Brain microvascular endothelial cell (primary cell): ENCODE results near the gene GEN1.

Experiments used
- DNase-seq: peaks from one replicate; pipeline ENCODE4 v3.0.0-alpha.2; 2020
- H3K27ac ChIP-seq: fragments of 250-450 bp; sonication (Bioruptor Pico); 2 replicates; pipeline ENCODE4 v1.5.1; 2020; ENCODE audit warnings: mild to moderate bottlenecking, moderate library complexity
- H3K27me3 ChIP-seq: fragments of 250-450 bp; sonication (Bioruptor Pico); replicated peaks from 2 replicates; pipeline ENCODE4 v1.5.1; 2020; ENCODE audit warnings: mild to moderate bottlenecking
- H3K36me3 ChIP-seq: fragments of 250-450 bp; sonication (Bioruptor Pico); replicated peaks from 2 replicates; pipeline ENCODE4 v1.5.1; 2020; ENCODE audit warnings: mild to moderate bottlenecking
- H3K4me3 ChIP-seq: 2 replicates; pipeline ENCODE4 v1.5.1; 2011; ENCODE audit warnings: low read depth, mild to moderate bottlenecking, control low read depth, low read length, moderate library complexity
- in situ Hi-C: cut with HindIII; loops from 2 replicates; pipeline ENCODE4 v1.10.0; 2017; ENCODE audit warnings: low sequenced_read_pairs, low pct_ligation_motif_present
- TF ChIP-seq, protein P1 (sequence below): IDR thresholded peaks from 2 replicates; pipeline ENCODE4 v1.5.1; 2011; ENCODE audit warnings: low read depth, mild to moderate bottlenecking, moderate library complexity, low read length, control low read depth, inconsistent platforms; ENCODE audit errors: missing control alignments

Gene GEN1

DNA sequence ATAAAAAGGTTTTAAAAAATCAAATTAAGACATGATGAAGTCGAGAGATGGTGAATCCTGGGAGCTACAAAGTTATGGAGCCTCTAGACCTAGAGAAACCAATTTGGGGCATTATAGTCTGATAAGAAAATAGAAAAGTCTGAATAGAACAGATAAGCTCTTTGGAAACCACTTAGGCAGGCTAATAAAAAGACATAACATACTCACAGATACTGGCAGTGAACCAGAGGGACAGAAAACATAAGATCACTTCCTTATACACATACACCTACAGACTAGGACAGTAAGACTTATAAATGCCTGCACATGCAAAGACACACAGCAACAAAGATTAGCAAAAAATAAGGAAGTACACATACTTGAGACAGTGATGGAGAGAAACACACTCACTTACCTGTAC lies 20.3 kb upstream of the GEN1 start:
- no peaks in the 10 kb centered on the region for H3K27me3 ChIP-seq
- no peak overlapping the region for H3K4me3 ChIP-seq
- TF ChIP-seq, protein P1, sequence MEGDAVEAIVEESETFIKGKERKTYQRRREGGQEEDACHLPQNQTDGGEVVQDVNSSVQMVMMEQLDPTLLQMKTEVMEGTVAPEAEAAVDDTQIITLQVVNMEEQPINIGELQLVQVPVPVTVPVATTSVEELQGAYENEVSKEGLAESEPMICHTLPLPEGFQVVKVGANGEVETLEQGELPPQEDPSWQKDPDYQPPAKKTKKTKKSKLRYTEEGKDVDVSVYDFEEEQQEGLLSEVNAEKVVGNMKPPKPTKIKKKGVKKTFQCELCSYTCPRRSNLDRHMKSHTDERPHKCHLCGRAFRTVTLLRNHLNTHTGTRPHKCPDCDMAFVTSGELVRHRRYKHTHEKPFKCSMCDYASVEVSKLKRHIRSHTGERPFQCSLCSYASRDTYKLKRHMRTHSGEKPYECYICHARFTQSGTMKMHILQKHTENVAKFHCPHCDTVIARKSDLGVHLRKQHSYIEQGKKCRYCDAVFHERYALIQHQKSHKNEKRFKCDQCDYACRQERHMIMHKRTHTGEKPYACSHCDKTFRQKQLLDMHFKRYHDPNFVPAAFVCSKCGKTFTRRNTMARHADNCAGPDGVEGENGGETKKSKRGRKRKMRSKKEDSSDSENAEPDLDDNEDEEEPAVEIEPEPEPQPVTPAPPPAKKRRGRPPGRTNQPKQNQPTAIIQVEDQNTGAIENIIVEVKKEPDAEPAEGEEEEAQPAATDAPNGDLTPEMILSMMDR, result no peak
- no peak for DNase-seq
- no peak overlapping the region for H3K27ac ChIP-seq
- in situ Hi-C loops, result no loop called here
- H3K36me3 ChIP-seq, result peaks cover 20% of the 10 kb centered on the region

DNA sequence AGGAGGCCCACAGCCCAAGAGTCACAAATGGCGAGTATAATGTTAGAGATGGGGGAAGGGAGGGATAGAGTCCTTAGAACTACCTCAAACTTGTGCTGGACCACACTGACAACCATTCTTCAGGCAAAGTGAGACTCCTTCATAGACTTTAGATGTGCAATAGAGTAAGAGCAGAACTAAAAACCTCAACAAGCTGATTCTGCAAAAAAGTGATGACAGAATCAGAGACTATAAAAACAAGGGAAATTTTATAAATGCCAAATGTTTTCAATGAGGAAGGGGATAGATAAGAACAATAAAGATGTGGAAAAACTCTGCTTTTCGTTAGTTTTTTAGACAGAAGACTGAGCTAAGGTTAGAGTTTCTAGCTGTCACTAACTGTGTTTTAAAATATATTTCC lies 18.1 kb upstream of the GEN1 start:
- in situ Hi-C loops, result no loop called here
- Histone ChIP-seq H3K36me3 (peaks cover 21% of the 10 kb centered on the region), H3K27me3 (no peaks in the 10 kb centered on the region), H3K27ac (peak overlapping the region; percentile 86), H3K4me3 (no peak overlapping the region)
- TF ChIP-seq, protein P1, result no peak
- DNase-seq, result no peak

DNA sequence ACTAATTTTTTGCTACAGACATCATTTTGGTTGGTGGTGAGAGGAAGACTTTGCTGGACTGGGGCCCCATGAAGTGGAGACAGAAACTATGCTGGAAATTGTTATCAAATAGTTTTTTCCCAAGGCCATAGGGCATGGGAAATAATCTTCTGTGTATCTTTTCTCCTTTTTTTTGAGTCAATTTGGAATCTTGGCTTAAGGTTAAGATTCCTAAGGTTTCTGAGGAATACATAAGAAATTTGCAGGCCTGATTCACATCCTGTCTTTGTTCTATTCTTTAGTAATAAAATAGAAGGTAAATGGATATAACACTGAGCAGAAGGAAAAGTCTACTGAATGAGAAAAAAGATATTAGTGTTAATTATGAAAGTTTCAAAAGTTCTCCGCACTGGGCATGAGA lies 16.9 kb upstream of the GEN1 start:
- Histone ChIP-seq H3K27ac (peak overlapping the region; percentile 86), H3K4me3 (no peak overlapping the region), H3K27me3 (no peaks in the 10 kb centered on the region), H3K36me3 (peaks cover 17% of the 10 kb centered on the region)
- in situ Hi-C loops, result no loop called here
- TF ChIP-seq, protein P1, result no peak
- DNase-seq, result no peak

DNA sequence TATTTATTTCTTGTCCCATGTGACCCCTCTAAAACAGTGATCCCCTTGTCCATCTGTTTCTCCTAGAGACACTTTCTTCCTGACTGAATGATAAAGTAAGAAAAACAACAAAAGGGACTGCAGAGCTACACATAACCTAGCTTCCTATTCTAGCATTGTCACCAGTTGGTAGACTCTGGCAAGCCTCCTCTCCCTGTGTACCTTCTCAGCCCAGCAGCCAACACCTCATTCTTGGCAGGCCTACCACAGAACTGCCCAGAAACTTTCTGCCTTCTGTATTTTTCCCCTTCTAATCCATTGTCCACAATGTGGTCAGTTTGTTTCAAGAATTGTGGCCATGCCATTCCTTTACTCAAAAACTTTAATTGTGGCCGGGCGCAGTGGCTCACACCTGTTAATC lies 13.7 kb upstream of the GEN1 start:
- Histone ChIP-seq H3K36me3 (peaks cover 26% of the 10 kb centered on the region), H3K27ac (no peak overlapping the region), H3K27me3 (no peaks in the 10 kb centered on the region), H3K4me3 (no peak overlapping the region)
- in situ Hi-C loops, result no loop called here
- no peak for DNase-seq
- TF ChIP-seq, protein P1, result no peak

DNA sequence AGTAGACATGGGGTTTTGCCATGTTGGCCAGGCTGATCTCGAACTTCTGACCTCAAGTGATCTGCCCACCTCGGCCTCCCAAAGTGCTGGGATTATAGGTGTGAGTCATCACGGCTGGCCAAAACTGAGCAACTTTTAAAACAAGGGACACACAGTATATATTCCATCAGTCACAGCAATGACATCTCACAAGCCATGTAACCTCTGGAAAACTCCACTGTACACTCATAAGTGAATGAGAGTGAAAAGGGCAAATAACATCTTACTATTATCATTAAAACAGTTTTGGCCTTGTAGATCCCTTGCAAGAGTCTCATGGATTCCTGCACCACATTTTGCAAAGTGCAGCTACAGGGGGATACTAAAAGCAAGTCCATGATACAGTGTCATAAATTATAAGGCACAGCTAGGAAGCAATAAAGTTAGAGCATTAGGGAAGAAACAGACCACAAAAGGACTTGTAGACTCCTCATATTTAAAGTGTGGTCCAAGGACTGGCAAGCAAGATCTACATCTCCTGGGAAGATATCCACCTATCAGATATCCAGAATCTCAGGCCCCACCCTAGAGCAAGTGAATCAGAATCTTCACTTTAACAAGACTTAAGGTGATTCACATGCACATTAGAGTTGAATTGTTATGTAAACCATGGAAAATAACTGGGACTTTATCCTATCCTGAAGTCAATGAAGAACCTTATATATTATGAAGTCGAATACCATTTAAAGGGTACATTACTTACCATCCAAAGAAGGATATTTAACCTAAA lies 6.1 kb upstream of the GEN1 start:
- DNase-seq, result no peak
- Histone ChIP-seq H3K27ac (no peak overlapping the region), H3K27me3 (no peaks in the 10 kb centered on the region), H3K4me3 (no peak overlapping the region), H3K36me3 (peaks cover 10% of the 10 kb centered on the region)
- TF ChIP-seq, protein P1, result no peak
- in situ Hi-C loops, result no loop called here

DNA sequence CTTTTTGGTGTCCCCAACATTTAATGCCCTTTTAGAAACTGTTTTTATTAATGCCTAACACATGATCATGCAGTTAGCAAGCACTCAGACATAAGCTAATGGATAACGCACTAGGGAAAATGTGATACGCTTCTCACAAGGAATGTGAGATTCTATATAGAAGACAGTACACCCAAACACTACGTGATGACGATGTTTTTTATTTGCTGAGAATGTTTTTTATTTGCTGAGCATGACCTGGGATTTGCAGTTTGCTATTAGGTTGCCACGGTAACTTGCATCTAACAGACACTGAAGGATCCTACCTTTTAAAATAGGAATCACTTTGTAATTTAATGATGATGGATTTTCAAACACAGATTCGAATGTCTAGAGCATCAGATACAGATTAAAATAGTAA lies 5.2 kb upstream of the GEN1 start:
- H3K36me3 ChIP-seq, result peaks cover 10% of the 10 kb centered on the region
- DNase-seq, result no peak
- TF ChIP-seq, protein P1, result no peak
- no peak overlapping the region for H3K4me3 ChIP-seq
- H3K27ac ChIP-seq, result no peak overlapping the region
- in situ Hi-C loops, result no loop called here
- H3K27me3 ChIP-seq, result no peaks in the 10 kb centered on the region
